D341Med (cell line): ENCODE data around the gene OLFML2A.
"Not testable (repeated sequence)": the region's sequence is repeated elsewhere in the genome, so short reads cannot be mapped to it uniquely, and the experiment has no call there.

ENCODE experiments used
- DNase-seq: peaks from one replicate; pipeline ENCODE4 v3.0.0; 2012; ENCODE audit warnings: low spot score

OLFML2A gene

GRCh38 chr9:124761196-124761595, 15.7 kb upstream of the OLFML2A start:
- no peak for DNase-seq

- no peak for DNase-seq
Observed at GRCh38 chr9:124761710-124762109, 15.2 kb upstream of the OLFML2A start.

- no peak for DNase-seq
Observed at GRCh38 chr9:124762633-124763032, 14.3 kb upstream of the OLFML2A start.

DNA sequence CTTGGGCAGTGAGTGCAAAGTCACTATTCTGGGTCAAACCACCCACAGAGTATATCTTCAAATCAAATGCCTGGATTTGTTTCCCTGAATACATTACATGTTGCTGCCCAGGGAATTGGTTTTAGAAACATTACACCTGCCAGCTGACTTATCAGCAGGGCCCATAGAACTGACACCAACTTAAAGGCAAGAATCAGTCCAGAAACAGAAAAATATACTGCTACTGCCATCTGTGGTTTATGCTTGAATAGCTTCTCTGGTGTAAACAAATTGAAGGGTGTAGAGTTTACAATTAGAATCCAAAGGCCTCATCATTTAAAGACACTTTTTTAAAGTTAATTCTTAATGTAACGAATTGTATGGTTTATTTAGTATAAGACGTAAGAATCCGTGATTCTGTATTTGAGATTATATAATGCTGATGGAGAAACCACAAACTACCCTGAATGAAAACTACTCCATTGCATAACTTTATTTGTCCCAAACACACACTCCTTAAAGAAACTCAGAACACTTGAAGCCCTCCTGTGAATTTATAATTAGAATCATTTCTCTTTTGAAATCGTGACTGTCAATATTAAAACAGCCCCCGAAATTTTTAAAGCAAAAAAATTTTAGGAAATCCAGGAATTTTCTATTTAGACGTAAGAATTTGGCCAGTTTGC, 12.0 kb upstream of the OLFML2A start:
- peak; percentile 37 for DNase-seq

DNA sequence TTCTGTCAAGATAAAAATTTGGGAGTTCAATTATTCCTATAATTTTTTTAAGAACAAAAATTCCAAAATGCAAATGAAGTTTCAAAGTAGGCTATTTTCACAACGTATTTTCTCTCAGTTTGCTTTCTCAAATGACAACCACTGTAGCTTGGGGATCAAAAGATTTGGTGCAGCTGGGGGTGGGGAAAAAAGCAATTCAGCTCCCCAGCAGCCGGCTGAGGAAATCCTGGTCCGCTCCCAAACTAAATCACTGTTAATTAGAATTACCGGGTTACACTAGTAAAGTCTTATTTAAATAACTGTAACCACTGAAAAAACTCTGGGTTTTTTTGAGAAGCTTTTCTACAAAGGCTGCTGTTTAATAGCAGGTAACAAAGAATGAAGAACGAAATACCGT, 11.5 kb upstream of the OLFML2A start:
- no peak for DNase-seq

- no peak for DNase-seq
Observed at GRCh38 chr9:124766326-124766725, 10.6 kb upstream of the OLFML2A start.

GRCh38 chr9:124766815-124767554, 9.9 kb upstream of the OLFML2A start:
- DNase-seq, result no peak

DNA sequence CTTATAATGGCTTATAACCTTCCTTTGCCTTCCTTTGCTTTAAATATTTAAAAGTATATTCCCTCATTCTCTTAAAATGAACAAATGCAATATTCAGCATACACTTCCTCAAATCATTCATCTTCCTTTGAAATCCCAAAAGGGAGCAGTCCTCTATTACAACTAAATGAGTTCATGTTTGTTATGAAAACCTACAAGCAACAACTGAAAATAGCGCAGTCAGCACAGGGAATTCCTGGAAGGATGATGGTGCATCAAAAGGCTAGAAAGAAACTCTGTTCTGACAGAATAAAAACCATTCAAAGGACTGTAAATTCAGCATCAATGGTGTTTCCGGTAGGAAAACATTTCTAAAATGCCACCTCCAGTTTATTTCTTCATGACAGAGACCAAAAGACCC, 9.1 kb upstream of the OLFML2A start:
- DNase-seq, result no peak

DNA sequence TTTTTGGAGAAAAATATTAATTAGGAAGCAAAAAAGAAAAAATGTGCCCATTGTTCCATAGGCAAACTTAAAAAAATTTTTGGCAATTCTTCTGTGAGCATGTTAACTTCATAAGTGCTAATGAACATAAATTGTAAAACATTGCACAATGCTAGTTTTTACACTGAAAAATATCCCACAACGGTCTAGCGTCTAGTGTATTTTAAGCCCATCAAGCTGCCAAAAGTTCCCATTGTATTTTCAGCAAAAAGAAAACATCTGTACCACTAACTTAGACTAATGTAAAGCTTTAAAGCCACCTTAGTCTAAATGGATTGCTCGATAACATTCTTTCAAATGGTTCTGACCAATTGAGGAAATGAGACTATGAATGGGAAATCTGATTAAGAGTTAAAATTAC, 8.6 kb upstream of the OLFML2A start:
- DNase-seq, result no peak

DNA sequence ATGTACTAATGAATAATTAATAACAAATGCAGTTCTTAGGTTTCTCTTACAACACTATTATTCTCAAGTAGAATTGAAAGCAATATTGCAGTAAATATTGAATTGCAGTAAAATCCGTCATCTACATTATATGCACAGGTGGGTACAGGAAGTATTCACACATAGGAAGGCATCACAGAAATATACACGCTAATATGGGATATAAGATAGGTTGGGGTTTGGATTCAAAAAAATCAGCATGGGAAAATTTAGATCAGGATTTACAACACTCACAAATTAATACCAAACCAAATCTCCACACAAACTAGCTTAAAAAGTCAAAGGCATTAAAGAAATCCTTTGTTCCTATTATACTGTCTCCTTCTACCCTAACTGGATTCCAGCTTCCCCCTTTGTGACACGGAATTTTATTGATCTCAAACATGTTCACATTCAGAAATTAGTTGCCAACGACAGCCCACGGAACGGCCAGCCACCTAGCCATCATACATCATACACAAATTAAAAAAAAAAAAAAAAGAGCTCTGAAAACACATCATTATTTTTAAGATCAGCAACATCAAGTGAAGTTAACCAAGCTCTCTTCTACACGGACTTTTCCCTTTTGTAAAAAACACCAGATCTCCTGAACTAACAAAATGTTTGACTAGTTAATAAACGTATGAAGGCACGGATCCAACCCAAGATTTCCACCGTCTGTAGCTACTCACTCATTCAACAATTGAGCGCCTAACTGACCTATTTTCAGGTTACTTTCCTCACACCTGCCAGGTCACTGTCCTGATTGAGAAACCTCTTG, 8.0 kb upstream of the OLFML2A start:
- DNase-seq, result no peak

- DNase-seq, result peak; percentile 57
Observed at GRCh38 chr9:124769549-124770358, 7.2 kb upstream of the OLFML2A start.

GRCh38 chr9:124770359-124771020, 6.4 kb upstream of the OLFML2A start:
- no peak for DNase-seq

- DNase-seq, result peak; percentile 96
Observed at GRCh38 chr9:124771021-124771866, 5.7 kb upstream of the OLFML2A start, which contains the start of gene NR6A1. TSS of gene NR6A1 (minus strand) at chr9:124771311.

DNA sequence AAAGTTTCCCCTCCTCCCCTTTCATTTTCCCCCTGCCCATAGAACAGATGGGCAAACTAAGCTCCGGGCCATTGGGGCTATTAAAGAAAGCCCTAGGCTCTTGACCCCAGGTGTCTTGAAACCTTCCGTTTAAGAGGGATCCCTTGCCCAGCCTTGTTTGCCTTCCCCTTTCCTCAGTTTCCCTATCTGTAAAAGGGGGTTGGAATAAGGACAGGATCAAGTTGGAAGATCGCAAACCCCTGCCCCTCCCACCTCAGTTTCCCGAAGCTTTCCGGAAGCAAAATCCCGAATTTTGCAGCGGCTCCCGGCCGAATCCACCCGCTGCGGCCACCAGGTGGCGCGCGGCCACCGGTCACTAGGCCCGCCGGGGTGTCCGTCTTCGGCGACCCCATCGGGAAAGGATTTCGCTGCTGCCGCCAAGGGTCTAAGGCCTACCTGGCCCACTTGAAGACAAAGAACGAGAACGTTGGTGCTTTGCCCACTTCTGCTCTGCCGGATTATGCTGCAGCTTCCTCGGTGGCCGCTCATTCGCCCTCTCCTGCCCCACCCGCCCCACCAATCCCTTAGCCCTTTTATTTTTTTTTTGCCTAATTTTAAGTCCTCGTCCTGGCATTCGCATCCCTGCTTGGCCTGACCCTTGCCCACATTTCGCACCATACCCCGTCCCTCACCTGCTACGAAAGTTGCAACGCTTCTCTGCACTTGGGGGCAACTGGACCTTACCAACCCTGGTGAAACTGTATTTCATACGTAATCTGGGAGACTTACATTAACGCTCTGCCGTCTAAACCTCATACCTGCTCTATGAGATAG, 4.9 kb upstream of the OLFML2A start:
- peak; percentile 82 for DNase-seq

- DNase-seq, result not testable (repeated sequence)
Observed at GRCh38 chr9:124772877-124773276, 4.1 kb upstream of the OLFML2A start.

DNA sequence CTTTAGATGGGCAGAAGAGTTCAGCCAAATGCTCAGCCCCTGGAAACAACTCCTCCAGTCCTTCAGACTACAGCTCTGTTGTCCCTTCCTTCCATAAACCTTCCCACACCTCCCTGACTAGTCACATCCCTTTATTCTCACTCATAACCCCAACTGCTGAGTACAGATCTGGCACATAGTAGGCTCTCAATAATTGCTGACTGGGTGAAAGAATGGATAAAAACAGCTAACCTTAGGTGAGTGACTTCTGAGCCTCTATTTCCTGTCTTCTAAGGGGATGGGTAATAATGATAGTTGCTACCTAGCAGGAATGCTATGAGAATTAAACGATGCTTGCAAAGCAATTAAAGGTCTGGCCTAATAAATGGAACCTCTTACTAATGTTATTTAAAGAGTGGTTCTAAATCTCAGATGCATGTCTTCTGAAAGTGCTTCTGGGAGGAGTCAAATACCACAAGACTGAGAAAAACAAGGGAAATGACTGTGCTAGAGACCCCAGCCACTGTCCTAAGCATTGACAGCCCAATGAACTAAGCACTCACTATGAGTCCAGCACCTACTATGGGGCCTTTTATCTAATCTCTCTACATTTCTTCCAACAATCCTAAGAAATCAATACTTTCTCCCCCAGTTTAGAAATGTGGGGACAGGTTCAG, 3.3 kb upstream of the OLFML2A start:
- DNase-seq, result no peak

DNA sequence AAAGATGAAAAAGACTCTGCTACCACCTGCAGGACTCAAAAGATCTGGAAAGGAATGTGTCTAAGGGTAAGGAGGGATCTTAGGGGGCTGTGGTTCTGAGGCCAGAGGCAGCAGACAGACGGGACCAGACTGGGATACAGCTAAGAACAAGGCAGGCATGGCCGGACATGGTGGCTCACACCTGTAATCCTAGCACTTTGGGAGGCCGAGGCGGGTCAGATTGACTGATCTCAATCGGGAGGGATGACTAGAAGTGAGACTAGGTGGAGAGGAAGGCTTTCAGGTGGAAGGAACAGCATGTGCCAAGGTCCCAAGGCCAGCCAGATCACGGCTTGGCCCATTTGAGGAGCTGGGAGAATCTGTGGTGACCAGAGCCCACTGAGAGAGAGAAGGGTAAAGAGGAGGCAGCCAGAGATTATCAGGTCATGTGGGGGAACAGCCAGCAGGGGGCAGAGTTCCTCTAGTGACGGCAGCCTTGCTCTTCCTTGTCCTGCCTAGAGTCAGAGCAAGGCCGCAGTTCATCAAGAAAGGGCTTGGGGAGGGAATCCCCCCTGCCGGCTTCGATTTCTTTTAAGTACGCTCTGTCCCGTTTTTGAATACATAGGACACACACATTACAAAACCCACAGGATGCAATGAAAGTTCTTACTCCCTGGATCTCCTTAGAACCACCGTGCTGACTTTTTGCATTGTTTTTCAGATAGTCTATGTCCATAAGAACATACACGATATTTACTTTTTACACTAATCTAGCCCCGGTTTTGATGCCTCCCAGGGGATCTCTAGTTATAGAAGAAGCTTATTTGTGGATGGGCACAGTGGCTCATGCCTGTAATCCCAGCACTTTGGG, 2.6 kb upstream of the OLFML2A start:
- peak; percentile 80 for DNase-seq

GRCh38 chr9:124776618-124776953, 347 bp upstream of the OLFML2A start:
- no peak for DNase-seq
